Lung (tissue), 12 donors: ENCODE results near the gene F3. TPM values are rescaled to one million over a fixed set of nuclear protein-coding genes. Genes with fewer than 3 reads are reported as not detected.
A peak's percentile ranks its signal among the peaks of the same experiment; 100 is the strongest.

Experiments
- ATAC-seq: fragments of 200-7000 bp; cut with Tn5 transposase; one replicate; pipeline ENCODE4 v1.9.1; 2020; ENCODE audit warnings: moderate number of reproducible peaks; ENCODE audit not compliant: insufficient read depth, low FRiP score
- DNase-seq, 3 donors: peaks; one replicate each; pipeline ENCODE4 v3.0.0-alpha.2; 2013 to 2017
- H3K27ac ChIP-seq, 2 donors: one replicate each; pipeline ENCODE4 v1.5.1; 2013; ENCODE audit warnings: mild to moderate bottlenecking in 2 of 2, moderate library complexity in 2 of 2, control low read depth in 1 of 2, inconsistent platforms in 1 of 2, low read depth in 1 of 2, low read length in 1 of 2
- H3K27me3 ChIP-seq, 3 donors: one replicate each; pipeline ENCODE4 v1.5.1; 2013; ENCODE audit warnings: low read length in 2 of 3; ENCODE audit not compliant: control insufficient read depth in 3 of 3, insufficient read depth in 3 of 3
- H3K36me3 ChIP-seq, 4 donors: one replicate each; pipeline ENCODE4 v1.5.1; 2013; ENCODE audit warnings: low read length in 4 of 4, mild to moderate bottlenecking in 1 of 4, moderate library complexity in 1 of 4; ENCODE audit not compliant: control insufficient read depth in 4 of 4, insufficient read depth in 4 of 4
- H3K4me1 ChIP-seq, 5 donors: one replicate each; pipeline ENCODE4 v1.5.1; 2013; ENCODE audit warnings: low read length in 5 of 5, mild to moderate bottlenecking in 2 of 5, moderate library complexity in 1 of 5; ENCODE audit not compliant: control insufficient read depth in 5 of 5, insufficient read depth in 5 of 5
- H3K4me3 ChIP-seq: one replicate; pipeline ENCODE4 v1.5.1; 2013; ENCODE audit warnings: mild to moderate bottlenecking, control low read depth, moderate library complexity
- H3K9ac ChIP-seq, 2 donors: one replicate each; pipeline ENCODE4 v1.5.1; 2013; ENCODE audit warnings: low read length in 2 of 2, control low read depth in 1 of 2; ENCODE audit not compliant: insufficient read depth in 1 of 2
- H3K9me3 ChIP-seq, 4 donors: one replicate each; pipeline ENCODE4 v1.5.1; 2013; ENCODE audit warnings: low read length in 3 of 4, mild to moderate bottlenecking in 1 of 4, moderate library complexity in 1 of 4; ENCODE audit not compliant: control insufficient read depth in 4 of 4, insufficient read depth in 3 of 4
- CTCF ChIP-seq: IDR thresholded peaks from 2 replicates; pipeline ENCODE4 v1.5.1; 2012; ENCODE audit warnings: mild to moderate bottlenecking; ENCODE audit errors: control extremely low read depth, extremely low read depth
- WGBS, 2 donors: extraction: QIAGEN DNeasy Blood & Tissue Kit; methylation state at CpG; one replicate each; pipeline ENCODE4 v1.1.7; 2013; 5-methylcytosine and 5-hydroxymethylcytosine counted together
- polyA plus RNA-seq, 2 donors: library from polyadenylated mRNA; stranded (reverse); fragments of 200-250 nt; gene quantifications; one replicate each; pipeline ENCODE4 v1.2.1, GENCODE V29; 2013
- total RNA-seq, 2 donors: library from RNA; depleted of rRNA in 1 of 2; stranded (reverse); fragments of >200 nt in 1 of 2; gene quantifications; one replicate each; pipeline ENCODE4 v1.2.1, GENCODE V29; 2014 to 2021
- donor health status: control.
- donor health status: control.
- donor health status: Bipolar disorder and iron deficiency.
- donor health status: healthy.
- donor health status: DM: yes; HTN: yes; CAD: no.

The F3 gene
- total and polyA plus RNA-seq, 4 donors = 107 to 307 (median 189) TPM

GRCh38 chr1:94543893-94544635 is 2.5 kb upstream of the F3 start:
- 50 to 63% methylated on average over 4 of the region's 4 CpGs for WGBS, 2 donors
- H3K36me3 ChIP-seq = no peaks in the 10 kb centered on the region
- H3K27ac ChIP-seq = peak overlapping the region in 1 of 2 donors; percentile 85
- H3K4me3 ChIP-seq = no peak overlapping the region
- no peak overlapping the region for H3K9ac ChIP-seq
- ATAC-seq = no peak
- H3K9me3 ChIP-seq = no peaks in the 10 kb centered on the region
- H3K27me3 ChIP-seq = peaks cover 0 to 5% (median 1%) of the 10 kb centered on the region in 3 donors
- no peak for TF ChIP-seq CTCF
- DNase-seq = no peak
- peaks cover 0 to 17% (median 0%) of the 10 kb centered on the region in 5 donors for H3K4me1 ChIP-seq

- H3K36me3 ChIP-seq = no peaks in the 10 kb centered on the region
- DNase-seq (no peak), ATAC-seq (no peak)
- TF ChIP-seq CTCF = no peak
- peaks cover 0 to 2% (median 0%) of the 10 kb centered on the region in 4 donors for H3K9me3 ChIP-seq
- H3K4me3 ChIP-seq = no peak overlapping the region
- peaks cover 0 to 5% (median 2%) of the 10 kb centered on the region in 3 donors for H3K27me3 ChIP-seq
- 0 to 2% methylated on average over 1 of the region's 1 CpG for WGBS, 2 donors
- H3K27ac ChIP-seq = peak overlapping the region in 1 of 2 donors; percentile 94
- H3K4me1 ChIP-seq = peaks cover 0 to 17% (median 0%) of the 10 kb centered on the region in 5 donors
- H3K9ac ChIP-seq = no peak overlapping the region
Observed at GRCh38 chr1:94543001-94543400, 1.4 kb upstream of the F3 start.

- WGBS, 2 donors = 1 to 2% methylated on average over 26 of the region's 26 CpGs
- no peak for TF ChIP-seq CTCF
- H3K4me1 ChIP-seq = peaks cover 0 to 17% (median 1%) of the 10 kb centered on the region in 5 donors
Observed at GRCh38 chr1:94542088-94542870, 720 bp upstream of the F3 start.

More at GRCh38 chr1:94542088-94542870, 720 bp upstream of the F3 start:
- Histone ChIP-seq H3K27ac (peak overlapping the region; percentile 90 to 94), H3K9me3 (peaks cover 0 to 2% (median 0%) of the 10 kb centered on the region in 4 donors), H3K27me3 (peaks cover 0 to 5% (median 2%) of the 10 kb centered on the region in 3 donors), H3K9ac (peak overlapping the region in 1 of 2 donors; percentile 50), H3K4me3 (peak overlapping the region; percentile 65), H3K36me3 (no peaks in the 10 kb centered on the region)
- DNase-seq = peak; percentile 24 to 50 (median 29)
- no peak for ATAC-seq
